ENCODE measurements around the gene CLDN7. TPM values are rescaled to one million over a fixed set of nuclear protein-coding genes. Genes with fewer than 3 reads are reported as not detected.

CLDN7 gene
- polyA plus RNA-seq, 1 donor (not counting 4 experiments of a cell fraction or from before 2014, with no cell fraction given), result 6.3 TPM

DNA sequence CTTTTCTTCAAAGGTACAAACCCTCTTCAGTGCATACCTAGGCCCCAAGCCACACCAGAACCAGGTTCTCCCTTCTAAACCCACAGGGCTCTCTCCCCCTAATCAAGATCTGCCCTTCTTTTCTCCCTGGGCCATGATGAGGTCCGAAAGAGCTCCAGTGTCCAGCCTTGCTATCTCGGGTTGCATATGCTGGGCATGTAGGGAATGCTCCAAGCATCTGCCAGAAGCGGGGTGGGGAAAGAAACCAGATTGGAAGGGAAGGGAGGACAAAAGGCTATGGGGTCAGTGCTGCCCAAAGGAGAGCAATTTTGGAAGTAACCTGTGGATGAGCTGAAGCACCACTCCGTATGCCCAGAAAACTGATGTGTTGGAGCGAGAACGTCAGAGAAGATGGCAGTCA, 13.1 kb downstream of the CLDN7 start:
- peaks cover 18% of the 10 kb centered on the region for H3K4me1 ChIP-seq (ENCODE audit: control insufficient read depth, extremely low read depth, insufficient read depth, low read length)
- peaks cover 60% of the 10 kb centered on the region for H3K79me2 ChIP-seq (ENCODE audit: control insufficient read depth, insufficient read depth, low read length)
- DNase-seq (ENCODE audit: low read depth, low spot score) (no peak), FAIRE-seq (no peak)
- peak overlapping the region in 1 of 3 experiments; percentile 17 for H3K4me3 ChIP-seq (ENCODE audit: control insufficient read depth in 2 of 3, extremely low read depth in 1 of 3, insufficient read depth in 2 of 3, low read depth in 1 of 3, low read length in 3 of 3)
- TF ChIP-seq, protein P1, sequence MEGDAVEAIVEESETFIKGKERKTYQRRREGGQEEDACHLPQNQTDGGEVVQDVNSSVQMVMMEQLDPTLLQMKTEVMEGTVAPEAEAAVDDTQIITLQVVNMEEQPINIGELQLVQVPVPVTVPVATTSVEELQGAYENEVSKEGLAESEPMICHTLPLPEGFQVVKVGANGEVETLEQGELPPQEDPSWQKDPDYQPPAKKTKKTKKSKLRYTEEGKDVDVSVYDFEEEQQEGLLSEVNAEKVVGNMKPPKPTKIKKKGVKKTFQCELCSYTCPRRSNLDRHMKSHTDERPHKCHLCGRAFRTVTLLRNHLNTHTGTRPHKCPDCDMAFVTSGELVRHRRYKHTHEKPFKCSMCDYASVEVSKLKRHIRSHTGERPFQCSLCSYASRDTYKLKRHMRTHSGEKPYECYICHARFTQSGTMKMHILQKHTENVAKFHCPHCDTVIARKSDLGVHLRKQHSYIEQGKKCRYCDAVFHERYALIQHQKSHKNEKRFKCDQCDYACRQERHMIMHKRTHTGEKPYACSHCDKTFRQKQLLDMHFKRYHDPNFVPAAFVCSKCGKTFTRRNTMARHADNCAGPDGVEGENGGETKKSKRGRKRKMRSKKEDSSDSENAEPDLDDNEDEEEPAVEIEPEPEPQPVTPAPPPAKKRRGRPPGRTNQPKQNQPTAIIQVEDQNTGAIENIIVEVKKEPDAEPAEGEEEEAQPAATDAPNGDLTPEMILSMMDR (optimal IDR thresholded peaks at IDR 0.05 in 1 of 3, IDR thresholded peaks at IDR 0.05 in 1 of 3, conservative IDR thresholded peaks at IDR 0.05 in 1 of 3; ENCODE audit: extremely low read depth in 1 of 3, insufficient read depth in 2 of 3, low read length in 3 of 3), result no peak
- no peak for TF ChIP-seq EZH2 (IDR thresholded peaks at IDR 0.05; ENCODE audit: low read length)
- no peak overlapping the region for H3K9ac ChIP-seq (ENCODE audit: control insufficient read depth, extremely low read depth, insufficient read depth, low read length)
- H3K36me3 ChIP-seq (ENCODE audit: control insufficient read depth in 2 of 2, extremely low read depth in 1 of 2, insufficient read depth in 2 of 2, low read length in 2 of 2), result peaks cover 15 to 20% of the 10 kb centered on the region in 2 experiments
- no peak overlapping the region for H3K27ac ChIP-seq (ENCODE audit: control insufficient read depth, insufficient read depth, low read length)
- H4K20me1 ChIP-seq (ENCODE audit: control insufficient read depth, extremely low read depth, insufficient read depth, low read length), result no peaks in the 10 kb centered on the region
- peak overlapping the region; percentile 31 for H3K4me2 ChIP-seq (ENCODE audit: control insufficient read depth, extremely low read depth, insufficient read depth, low read depth, low read length)
- no peak overlapping the region for H2AFZ ChIP-seq (ENCODE audit: control insufficient read depth, low read length)
- H3K9me3 ChIP-seq (ENCODE audit: control insufficient read depth, low read depth, low read length), result no peaks in the 10 kb centered on the region
- H3K27me3 ChIP-seq (ENCODE audit: control insufficient read depth, extremely low read depth, insufficient read depth, low read length), result no peaks in the 10 kb centered on the region
- no peaks in the 10 kb centered on the region for H3K9me1 ChIP-seq (ENCODE audit: control insufficient read depth, extremely low read depth, insufficient read depth, low read length)
- dilution Hi-C loops (cut with MboI; ENCODE audit: extremely low pct_ligation_motif_present, low sequenced_read_pairs), result no loop called here

DNA sequence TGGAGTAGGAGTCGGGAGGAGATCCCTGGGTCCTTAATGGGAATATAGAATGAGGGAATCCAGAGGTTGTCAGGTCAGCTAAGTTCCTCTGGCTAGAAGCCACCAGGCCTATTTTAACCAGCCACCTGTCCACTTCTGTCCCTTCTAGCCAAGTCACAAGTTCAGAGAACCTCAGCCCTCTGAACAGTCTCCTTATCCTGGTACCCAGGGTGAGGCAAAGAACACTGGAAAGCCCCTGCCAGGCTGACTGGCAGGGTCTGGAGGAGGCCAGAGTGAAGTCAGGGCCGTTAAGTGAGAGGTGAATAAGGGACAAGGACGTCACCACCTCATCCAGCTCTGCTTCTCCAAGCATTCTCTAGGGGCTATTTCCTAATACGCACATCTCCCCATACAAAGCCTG, 13.5 kb downstream of the CLDN7 start:
- FAIRE-seq, result no peak
- Histone ChIP-seq H4K20me1 (ENCODE audit: control insufficient read depth, extremely low read depth, insufficient read depth, low read length) (no peaks in the 10 kb centered on the region), H3K27ac (ENCODE audit: control insufficient read depth, insufficient read depth, low read length) (no peak overlapping the region), H3K4me3 (ENCODE audit: control insufficient read depth in 2 of 3, extremely low read depth in 1 of 3, insufficient read depth in 2 of 3, low read depth in 1 of 3, low read length in 3 of 3) (peak overlapping the region in 1 of 3 experiments; percentile 17), H3K9me1 (ENCODE audit: control insufficient read depth, extremely low read depth, insufficient read depth, low read length) (no peaks in the 10 kb centered on the region), H3K9ac (ENCODE audit: control insufficient read depth, extremely low read depth, insufficient read depth, low read length) (no peak overlapping the region), H3K9me3 (ENCODE audit: control insufficient read depth, low read depth, low read length) (no peaks in the 10 kb centered on the region), H3K4me2 (ENCODE audit: control insufficient read depth, extremely low read depth, insufficient read depth, low read depth, low read length) (peak overlapping the region; percentile 31), H3K4me1 (ENCODE audit: control insufficient read depth, extremely low read depth, insufficient read depth, low read length) (peaks cover 18% of the 10 kb centered on the region), H3K27me3 (ENCODE audit: control insufficient read depth, extremely low read depth, insufficient read depth, low read length) (no peaks in the 10 kb centered on the region), H2AFZ (ENCODE audit: control insufficient read depth, low read length) (no peak overlapping the region), H3K79me2 (ENCODE audit: control insufficient read depth, insufficient read depth, low read length) (peaks cover 58% of the 10 kb centered on the region), H3K36me3 (ENCODE audit: control insufficient read depth in 2 of 2, extremely low read depth in 1 of 2, insufficient read depth in 2 of 2, low read length in 2 of 2) (peaks cover 17 to 21% of the 10 kb centered on the region in 2 experiments)
- dilution Hi-C loops (cut with MboI; ENCODE audit: extremely low pct_ligation_motif_present, low sequenced_read_pairs), result no loop called here
- no peak for DNase-seq (ENCODE audit: low read depth, low spot score)
- TF ChIP-seq, protein P1 (optimal IDR thresholded peaks at IDR 0.05 in 1 of 3, IDR thresholded peaks at IDR 0.05 in 1 of 3, conservative IDR thresholded peaks at IDR 0.05 in 1 of 3; ENCODE audit: extremely low read depth in 1 of 3, insufficient read depth in 2 of 3, low read length in 3 of 3), result no peak
- no peak for TF ChIP-seq EZH2 (IDR thresholded peaks at IDR 0.05; ENCODE audit: low read length)
